GM23338 (cell line): ENCODE results near the gene ATP9B. TPM values are rescaled to one million over a fixed set of nuclear protein-coding genes. Genes with fewer than 3 reads are reported as not detected.
"Not testable (repeated sequence)": the region's sequence is repeated elsewhere in the genome, so short reads cannot be mapped to it uniquely, and the experiment has no call there.

ENCODE experiments used
- ATAC-seq: fragments of 200-7000 bp; cut with Tn5 transposase; 3 replicates; pipeline ENCODE4 v1.9.1; 2020
- DNase-seq: peaks from one replicate; pipeline ENCODE4 v3.0.0-alpha.2; 2015; ENCODE audit warnings: low spot score
- H2AFZ ChIP-seq: fragments of 200-600 bp; sonication (generic); 2 replicates; pipeline ENCODE4 v1.8.0; 2016; ENCODE audit warnings: antibody characterized with exemption, mild to moderate bottlenecking, moderate library complexity
- H3F3A ChIP-seq: fragments of 200-600 bp; sonication (generic); replicated peaks from 2 replicates; pipeline ENCODE4 v1.8.0; 2017; ENCODE audit warnings: antibody characterized with exemption, mixed run types, low read depth
- H3K27ac ChIP-seq: fragments of 200-600 bp; sonication (generic); 2 replicates; pipeline ENCODE4 v1.6.1; 2016; ENCODE audit warnings: low read depth
- H3K27me3 ChIP-seq: fragments of 200-600 bp; sonication (generic); 2 replicates; pipeline ENCODE4 v1.8.0; 2016; ENCODE audit warnings: mild to moderate bottlenecking, mixed run types, moderate library complexity; ENCODE audit not compliant: insufficient read depth
- H3K36me3 ChIP-seq: fragments of 200-600 bp; sonication (generic); 2 replicates; pipeline ENCODE4 v1.8.0; 2016; ENCODE audit warnings: mild to moderate bottlenecking; ENCODE audit not compliant: insufficient read depth
- H3K4me1 ChIP-seq: fragments of 200-600 bp; sonication (generic); 2 replicates; pipeline ENCODE4 v1.8.0; 2016; ENCODE audit warnings: mild to moderate bottlenecking, moderate library complexity; ENCODE audit not compliant: insufficient read depth
- H3K4me2 ChIP-seq: fragments of 200-600 bp; sonication (generic); 2 replicates; pipeline ENCODE4 v1.7.1; 2017; ENCODE audit warnings: mixed run types
- H3K4me3 ChIP-seq: fragments of 200-600 bp; sonication (generic); 2 replicates; pipeline ENCODE4 v1.6.1; 2016; ENCODE audit warnings: mixed run types
- H3K79me2 ChIP-seq: fragments of 200-600 bp; sonication (generic); replicated peaks from 2 replicates; pipeline ENCODE4 v1.8.0; 2017; ENCODE audit warnings: mild to moderate bottlenecking; ENCODE audit not compliant: insufficient read depth
- H3K9me2 ChIP-seq: fragments of 200-600 bp; sonication (generic); 2 replicates; pipeline ENCODE4 v1.8.0; 2017; ENCODE audit not compliant: insufficient read depth
- H4K20me1 ChIP-seq: fragments of 200-600 bp; sonication (generic); replicated peaks from 2 replicates; pipeline ENCODE4 v1.8.0; 2017; ENCODE audit warnings: mild to moderate bottlenecking; ENCODE audit not compliant: insufficient read depth
- H3K27ac Mint-ChIP-seq: 2 replicates; pipeline ENCODE4 v1.8.0; 2020; ENCODE audit warnings: inconsistent platforms, mild to moderate bottlenecking, moderate library complexity, mixed read lengths
- H3K27me3 Mint-ChIP-seq: 3 replicates; pipeline ENCODE4 v1.8.0; 2022; ENCODE audit warnings: low read depth, mild to moderate bottlenecking, moderate library complexity, mixed read lengths, inconsistent platforms; ENCODE audit not compliant: insufficient read depth, poor library complexity
- H3K36me3 Mint-ChIP-seq: 3 replicates; pipeline ENCODE4 v1.8.0; 2021; ENCODE audit warnings: low read depth, mild to moderate bottlenecking, inconsistent platforms, moderate library complexity, mixed read lengths
- H3K4me1 Mint-ChIP-seq: 3 replicates; pipeline ENCODE4 v1.8.0; 2020; ENCODE audit warnings: mild to moderate bottlenecking, inconsistent platforms, mixed read lengths
- H3K4me3 Mint-ChIP-seq: 3 replicates; pipeline ENCODE4 v1.8.0; 2021; ENCODE audit warnings: moderate library complexity, mild to moderate bottlenecking, inconsistent platforms, mixed read lengths
- H3K9me3 Mint-ChIP-seq: 3 replicates; pipeline ENCODE4 v1.8.0; 2020; ENCODE audit warnings: moderate library complexity, mild to moderate bottlenecking, inconsistent platforms, mixed read lengths
- CREB1 ChIP-seq: fragments of 250-450 bp; sonication (Bioruptor Pico); IDR thresholded peaks from 2 replicates; pipeline ENCODE4 v1.5.0; 2020; ENCODE audit warnings: low read depth, mild to moderate bottlenecking, moderate library complexity
- ETS1 ChIP-seq: IDR thresholded peaks from 2 replicates; pipeline ENCODE4 v1.6.1; 2016; ENCODE audit warnings: antibody characterized with exemption
- EZH2 ChIP-seq: fragments of 200-600 bp; sonication (generic); IDR thresholded peaks from one replicate; pipeline ENCODE4 v1.8.0; 2017; ENCODE audit warnings: antibody characterized with exemption, mild to moderate bottlenecking, low read depth; ENCODE audit not compliant: unreplicated experiment
- EZH2phosphoT487 ChIP-seq: fragments of 200-600 bp; sonication (generic); IDR thresholded peaks from one replicate; pipeline ENCODE4 v1.8.1; 2018; ENCODE audit warnings: antibody characterized with exemption; ENCODE audit not compliant: unreplicated experiment
- NANOG ChIP-seq: IDR thresholded peaks from 2 replicates; pipeline ENCODE4 v1.6.1; 2016; ENCODE audit warnings: antibody characterized with exemption, borderline replicate concordance
- POLR2AphosphoS5 ChIP-seq: IDR thresholded peaks from 2 replicates; pipeline ENCODE4 v1.6.1; 2016; ENCODE audit warnings: antibody characterized with exemption, low read depth
- REST ChIP-seq: IDR thresholded peaks from one replicate; pipeline ENCODE4 v1.6.1; 2018; ENCODE audit warnings: antibody characterized with exemption; ENCODE audit not compliant: unreplicated experiment
- ZNF114 ChIP-seq: fragments of 250-450 bp; sonication (Bioruptor Pico); IDR thresholded peaks from 2 replicates; pipeline ENCODE4 v1.5.0; 2020; ENCODE audit warnings: mild to moderate bottlenecking, moderate library complexity
- ZNF331 ChIP-seq: fragments of 250-450 bp; sonication (Bioruptor Pico); IDR thresholded peaks from 2 replicates; pipeline ENCODE4 v1.5.0; 2020; ENCODE audit warnings: low read depth, mild to moderate bottlenecking, moderate library complexity
- polyA plus RNA-seq: library from polyadenylated mRNA; unstranded; fragments of >200 nt; fragmentation: Nextera tagmentation; extraction: Ambion mirVana; gene quantifications from 2 replicates; pipeline ENCODE4 v1.2.1, GENCODE V29; 2016
- total RNA-seq: library from RNA; depleted of rRNA; stranded (reverse); fragments of >200 nt; shearing (Covaris generic); gene quantifications from 2 replicates; pipeline ENCODE4 v1.2.3, GENCODE V29; 2014
- TF ChIP-seq, protein P1 (sequence below), 2 experiments: fragments of 200-600 bp in 1 of 2; sonication (generic) in 1 of 2; conservative IDR thresholded peaks; 2 replicates each; pipeline versions ENCODE4 v1.5.1 to v1.6.1; 2016 to 2017; ENCODE audit warnings: antibody characterized with exemption in 2 of 2, low read depth in 2 of 2, mild to moderate bottlenecking in 2 of 2, moderate library complexity in 1 of 2

ATP9B gene
- total and polyA plus RNA-seq, 2 experiments from 2014 or later: 14.2 to 25.6 TPM

GRCh38 chr18:79260510-79260909 lies 191.3 kb downstream of the ATP9B start (continued):
- TF ChIP-seq, protein P1, sequence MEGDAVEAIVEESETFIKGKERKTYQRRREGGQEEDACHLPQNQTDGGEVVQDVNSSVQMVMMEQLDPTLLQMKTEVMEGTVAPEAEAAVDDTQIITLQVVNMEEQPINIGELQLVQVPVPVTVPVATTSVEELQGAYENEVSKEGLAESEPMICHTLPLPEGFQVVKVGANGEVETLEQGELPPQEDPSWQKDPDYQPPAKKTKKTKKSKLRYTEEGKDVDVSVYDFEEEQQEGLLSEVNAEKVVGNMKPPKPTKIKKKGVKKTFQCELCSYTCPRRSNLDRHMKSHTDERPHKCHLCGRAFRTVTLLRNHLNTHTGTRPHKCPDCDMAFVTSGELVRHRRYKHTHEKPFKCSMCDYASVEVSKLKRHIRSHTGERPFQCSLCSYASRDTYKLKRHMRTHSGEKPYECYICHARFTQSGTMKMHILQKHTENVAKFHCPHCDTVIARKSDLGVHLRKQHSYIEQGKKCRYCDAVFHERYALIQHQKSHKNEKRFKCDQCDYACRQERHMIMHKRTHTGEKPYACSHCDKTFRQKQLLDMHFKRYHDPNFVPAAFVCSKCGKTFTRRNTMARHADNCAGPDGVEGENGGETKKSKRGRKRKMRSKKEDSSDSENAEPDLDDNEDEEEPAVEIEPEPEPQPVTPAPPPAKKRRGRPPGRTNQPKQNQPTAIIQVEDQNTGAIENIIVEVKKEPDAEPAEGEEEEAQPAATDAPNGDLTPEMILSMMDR (conservative IDR thresholded peaks at IDR 0.05; ENCODE audit: low read depth in 2 of 2): no peak
- TF ChIP-seq EZH2phosphoT487: no peak
- TF ChIP-seq EZH2: no peak
- TF ChIP-seq POLR2AphosphoS5: no peak

GRCh38 chr18:79265068-79265467 lies 195.9 kb downstream of the ATP9B start:
- not testable (repeated sequence) for H3K79me2 ChIP-seq, H3K9me3 Mint-ChIP-seq, H3K27ac Mint-ChIP-seq, H3K4me1 Mint-ChIP-seq, ATAC-seq, H3K27me3 Mint-ChIP-seq, H2AFZ ChIP-seq, H3K4me3 ChIP-seq, H3K4me3 Mint-ChIP-seq, DNase-seq, H3K4me1 ChIP-seq, H3K27me3 ChIP-seq, H3F3A ChIP-seq, H3K36me3 ChIP-seq, H4K20me1 ChIP-seq, H3K9me2 ChIP-seq, H3K27ac ChIP-seq, H3K4me2 ChIP-seq
- H3K36me3 Mint-ChIP-seq: peaks cover 15% of the 10 kb centered on the region

DNA sequence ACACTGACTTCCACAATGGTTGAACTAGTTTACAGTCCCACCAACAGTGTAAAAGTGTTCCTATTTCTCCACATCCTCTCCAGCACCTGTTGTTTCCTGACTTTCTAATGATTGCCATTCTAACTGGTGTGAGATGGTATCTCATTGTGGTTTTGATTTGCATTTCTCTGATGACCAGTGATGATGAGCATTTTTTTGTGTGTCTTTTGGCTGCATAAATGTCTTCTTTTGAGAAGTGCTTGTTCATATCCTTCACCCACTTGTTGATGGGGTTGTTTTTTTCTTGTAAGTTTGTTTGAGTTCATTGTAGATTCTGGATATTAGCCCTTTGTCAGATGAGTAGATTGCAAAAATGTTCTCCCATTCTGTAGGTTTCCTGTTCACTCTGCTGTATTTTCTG lies 202.6 kb downstream of the ATP9B start:
- not testable (repeated sequence) for H3K79me2 ChIP-seq, H3K36me3 ChIP-seq, H3K27me3 Mint-ChIP-seq, H2AFZ ChIP-seq, DNase-seq, H3K4me3 Mint-ChIP-seq, H3K27ac Mint-ChIP-seq, H3K4me2 ChIP-seq, H3F3A ChIP-seq, H3K4me3 ChIP-seq, H3K27ac ChIP-seq, H3K4me1 ChIP-seq, H3K9me2 ChIP-seq, H3K9me3 Mint-ChIP-seq, H4K20me1 ChIP-seq, H3K27me3 ChIP-seq, H3K36me3 Mint-ChIP-seq, ATAC-seq
- peaks cover 21% of the 10 kb centered on the region for H3K4me1 Mint-ChIP-seq

GRCh38 chr18:79272916-79273315 lies 203.7 kb downstream of the ATP9B start:
- H3K4me2 ChIP-seq: no peak overlapping the region
- H3K27ac Mint-ChIP-seq: no peak overlapping the region
- TF ChIP-seq, protein P1 (conservative IDR thresholded peaks at IDR 0.05; ENCODE audit: low read depth in 2 of 2): no peak
- TF ChIP-seq NANOG: no peak
- TF ChIP-seq REST: no peak
- no peak for TF ChIP-seq EZH2
- no peak for TF ChIP-seq ZNF114 (CRISPR knock-in tag)
- no peak for TF ChIP-seq CREB1
- TF ChIP-seq POLR2AphosphoS5: no peak
- TF ChIP-seq ETS1: no peak
- no peak for TF ChIP-seq ZNF331

More at GRCh38 chr18:79272916-79273315, 203.7 kb downstream of the ATP9B start:
- Mint-ChIP-seq H3K4me3 (no peak overlapping the region), H3K27me3 (no peaks in the 10 kb centered on the region), H3K36me3 (peaks cover 3% of the 10 kb centered on the region; the same call in 2 of the 3 replicates), H3K9me3 (no peaks in the 10 kb centered on the region; the same call in 2 of the 3 replicates), H3K4me1 (peaks cover 17% of the 10 kb centered on the region)
- no peaks in the 10 kb centered on the region for H3K4me1 ChIP-seq
- no peak for DNase-seq
- no peaks in the 10 kb centered on the region for H3K9me2 ChIP-seq
- no peak for ATAC-seq
- H3K36me3 ChIP-seq: no peaks in the 10 kb centered on the region
- no peaks in the 10 kb centered on the region for H3F3A ChIP-seq
- H3K27me3 ChIP-seq: no peaks in the 10 kb centered on the region
- no peak overlapping the region for H2AFZ ChIP-seq
- no peak overlapping the region for H3K4me3 ChIP-seq
- no peak overlapping the region for H3K27ac ChIP-seq
- no peaks in the 10 kb centered on the region for H4K20me1 ChIP-seq
- no peaks in the 10 kb centered on the region for H3K79me2 ChIP-seq
